ENCODE results near the gene AGPAT1. TPM values are rescaled to one million over a fixed set of nuclear protein-coding genes. Genes with fewer than 3 reads are reported as not detected.
A peak's percentile ranks its signal among the peaks of the same experiment; 100 is the strongest.

The AGPAT1 gene
- total RNA-seq, 2 experiments from 2014 or later, result 13.2 to 13.3 TPM

DNA sequence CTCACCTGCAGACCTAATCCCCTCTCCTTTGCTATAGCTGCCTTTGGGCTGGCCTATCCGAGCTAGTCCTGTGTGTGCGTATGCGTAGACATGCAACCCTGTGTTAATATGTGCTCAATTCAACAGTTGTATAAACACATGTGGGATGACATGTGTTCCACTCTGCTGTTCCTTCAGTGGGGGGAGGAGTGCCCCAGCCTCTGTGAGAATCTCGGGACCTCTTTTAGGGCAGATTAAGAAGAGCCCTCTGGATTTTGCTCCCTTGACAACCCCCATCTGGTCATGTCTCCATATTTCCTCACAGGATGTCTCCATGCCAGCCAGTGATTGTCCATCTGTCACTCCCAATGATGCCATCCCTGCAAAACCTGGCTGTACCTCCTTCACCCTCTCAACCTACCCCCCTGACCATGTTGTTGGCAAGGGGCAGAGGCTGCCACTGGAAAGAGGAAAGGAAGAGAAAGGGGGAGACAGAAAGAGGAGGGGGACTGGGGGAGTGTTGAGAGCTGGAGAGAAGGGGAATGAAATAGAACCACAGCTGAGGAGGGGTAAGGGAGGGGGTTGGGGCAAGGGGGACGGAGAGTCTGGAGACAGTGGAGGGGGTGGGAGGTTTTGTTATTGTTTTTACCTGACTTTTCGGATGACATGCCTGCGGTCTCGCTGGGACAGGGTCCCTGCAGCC is 24.6 kb downstream of the AGPAT1 start:
- peaks cover 69% of the 10 kb centered on the region for H3K4me1 ChIP-seq (ENCODE audit: insufficient read depth, low read length)
- peak overlapping the region; percentile 32 for H3K4me3 ChIP-seq (ENCODE audit: low read length)
- H3K9me3 ChIP-seq (ENCODE audit: control insufficient read depth in 1 of 2, insufficient read depth in 1 of 2, low read length in 2 of 2), result peaks cover 0 to 11% of the 10 kb centered on the region in 2 experiments
- ATAC-seq (ENCODE audit: poor library complexity) (peak; percentile 19), DNase-seq (peak in 2 of 14 experiments; percentile 24 to 31)
- POLR2A ChIA-PET, result interaction anchor here (0.6 to 2.2 kb wide), 4 partner anchors 20 to 602 kb away, joined by 3 to 8 read pairs (median 6); partner anchors contain the start of genes ATF6B and FKBPL
- peaks cover 11 to 26% of the 10 kb centered on the region in 2 experiments for H3K27me3 ChIP-seq (ENCODE audit: control insufficient read depth in 1 of 2, insufficient read depth in 2 of 2, low read length in 2 of 2)
- Mint-ChIP-seq H3K36me3 (ENCODE audit: low read depth) (peaks cover 15% of the 10 kb centered on the region), H3K9me3 (no peaks in the 10 kb centered on the region), H3K27me3 (peaks cover 32% of the 10 kb centered on the region), H3K27ac (peak overlapping the region; percentile 73), H3K4me3 (peak overlapping the region; percentile 72), H3K4me1 (ENCODE audit: low read depth) (peaks cover 71% of the 10 kb centered on the region)
- H3K27ac ChIP-seq (ENCODE audit: low read depth in 1 of 2, low read length in 2 of 2), result no peak overlapping the region
- TF ChIP-seq, protein P1, sequence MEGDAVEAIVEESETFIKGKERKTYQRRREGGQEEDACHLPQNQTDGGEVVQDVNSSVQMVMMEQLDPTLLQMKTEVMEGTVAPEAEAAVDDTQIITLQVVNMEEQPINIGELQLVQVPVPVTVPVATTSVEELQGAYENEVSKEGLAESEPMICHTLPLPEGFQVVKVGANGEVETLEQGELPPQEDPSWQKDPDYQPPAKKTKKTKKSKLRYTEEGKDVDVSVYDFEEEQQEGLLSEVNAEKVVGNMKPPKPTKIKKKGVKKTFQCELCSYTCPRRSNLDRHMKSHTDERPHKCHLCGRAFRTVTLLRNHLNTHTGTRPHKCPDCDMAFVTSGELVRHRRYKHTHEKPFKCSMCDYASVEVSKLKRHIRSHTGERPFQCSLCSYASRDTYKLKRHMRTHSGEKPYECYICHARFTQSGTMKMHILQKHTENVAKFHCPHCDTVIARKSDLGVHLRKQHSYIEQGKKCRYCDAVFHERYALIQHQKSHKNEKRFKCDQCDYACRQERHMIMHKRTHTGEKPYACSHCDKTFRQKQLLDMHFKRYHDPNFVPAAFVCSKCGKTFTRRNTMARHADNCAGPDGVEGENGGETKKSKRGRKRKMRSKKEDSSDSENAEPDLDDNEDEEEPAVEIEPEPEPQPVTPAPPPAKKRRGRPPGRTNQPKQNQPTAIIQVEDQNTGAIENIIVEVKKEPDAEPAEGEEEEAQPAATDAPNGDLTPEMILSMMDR (IDR thresholded peaks at IDR 0.05), result no peak
- intact Hi-C loops (cut with DNase I, micrococcal nuclease), result loop anchor here in 1 of 2 experiments (10.0 kb wide), 1 partner anchor 107 kb away; no protein-coding TSS in a partner anchor
- H3K36me3 ChIP-seq (ENCODE audit: insufficient read depth, low read length), result no peaks in the 10 kb centered on the region
- CTCF ChIA-PET, result interaction anchor here (1.7 to 1.8 kb wide), 2 partner anchors 33 to 44 kb away, joined by 4 read pairs; no protein-coding TSS in a partner anchor

DNA sequence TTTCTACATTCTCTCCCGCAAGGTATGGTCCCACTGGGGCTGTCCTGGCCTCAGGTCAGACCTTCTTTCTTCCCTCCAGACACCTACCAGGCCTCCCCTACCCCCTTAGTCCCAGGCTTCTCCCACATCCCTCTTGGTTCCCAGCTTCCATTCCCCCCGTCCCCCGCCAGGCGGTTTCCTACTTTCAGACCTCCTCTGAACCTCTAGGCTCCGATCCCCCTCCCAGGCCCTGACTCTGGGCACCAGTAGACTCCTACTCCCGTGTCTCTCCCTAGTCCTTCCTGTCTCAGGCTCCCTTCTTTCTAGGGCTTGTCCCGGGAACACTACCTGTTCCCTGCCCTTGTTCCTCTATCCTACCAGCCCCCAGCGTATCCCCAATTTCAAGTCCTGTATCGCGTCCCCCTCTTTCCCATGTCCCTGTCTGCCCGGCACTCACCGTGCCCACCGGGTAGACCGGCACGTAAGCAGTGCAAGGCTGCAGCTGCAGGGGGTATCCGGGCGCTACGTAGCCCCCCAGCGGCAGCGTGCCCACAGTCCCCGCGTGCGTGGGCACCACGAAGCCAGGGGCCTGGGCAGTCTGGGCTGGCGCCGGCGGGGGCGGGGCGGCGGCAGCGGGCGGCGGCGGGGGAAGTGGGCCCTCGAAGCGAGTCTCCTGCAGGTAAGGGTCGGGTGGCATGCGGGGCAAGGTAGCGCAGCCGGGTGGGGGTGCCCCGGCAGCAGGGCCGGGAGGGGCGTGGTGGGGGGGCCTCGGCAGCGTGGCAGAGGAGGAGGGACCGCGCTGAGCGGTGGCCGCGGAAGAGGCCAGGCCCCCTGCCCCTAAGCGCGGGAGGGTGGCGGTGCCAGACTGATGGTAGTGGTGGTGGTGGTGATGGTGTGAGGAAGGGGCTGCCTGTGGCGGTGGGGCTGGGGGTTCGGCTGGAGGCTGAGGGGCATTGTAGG is 25.7 kb downstream of the AGPAT1 start:
- H3K36me3 ChIP-seq (ENCODE audit: insufficient read depth, low read length), result no peaks in the 10 kb centered on the region
- H3K4me3 Mint-ChIP-seq, result peak overlapping the region; percentile 76
- no peak overlapping the region for H3K4me3 ChIP-seq (ENCODE audit: low read length)
- no peaks in the 10 kb centered on the region for H3K9me3 Mint-ChIP-seq
- peak in 1 of 14 experiments; percentile 9 for DNase-seq
- H3K36me3 Mint-ChIP-seq (ENCODE audit: low read depth), result peaks cover 15% of the 10 kb centered on the region
- intact Hi-C loops (cut with DNase I, micrococcal nuclease), result loop anchor here (5.0 to 10.0 kb wide), 2 partner anchors 42 to 105 kb away; partner anchors contain the start of genes GPSM3 (in 1 of the 2) and PBX2 (in 1 of the 2)
- ChIA-PET POLR2A (interaction anchor here (1.0 to 2.2 kb wide), 2 partner anchors 19 to 45 kb away, joined by 4 to 8 read pairs; partner anchors contain the start of gene FKBPL), CTCF (interaction anchor here (1.8 kb wide), 1 partner anchor 45 kb away, joined by 4 read pairs; no protein-coding TSS in a partner anchor)
- H3K27ac ChIP-seq (ENCODE audit: low read depth in 1 of 2, low read length in 2 of 2), result no peak overlapping the region
- TF ChIP-seq, protein P1 (IDR thresholded peaks at IDR 0.05), result no peak
- peaks cover 0 to 11% of the 10 kb centered on the region in 2 experiments for H3K9me3 ChIP-seq (ENCODE audit: control insufficient read depth in 1 of 2, insufficient read depth in 1 of 2, low read length in 2 of 2)
- peaks cover 32% of the 10 kb centered on the region for H3K27me3 Mint-ChIP-seq
- ATAC-seq (ENCODE audit: poor library complexity), result no peak
- peaks cover 11 to 26% of the 10 kb centered on the region in 2 experiments for H3K27me3 ChIP-seq (ENCODE audit: control insufficient read depth in 1 of 2, insufficient read depth in 2 of 2, low read length in 2 of 2)
- H3K4me1 ChIP-seq (ENCODE audit: insufficient read depth, low read length), result peaks cover 62% of the 10 kb centered on the region
- peak overlapping the region; percentile 73 for H3K27ac Mint-ChIP-seq
- H3K4me1 Mint-ChIP-seq (ENCODE audit: low read depth), result peaks cover 65% of the 10 kb centered on the region

Measured in CD4-positive, alpha-beta T cell (primary cell).